HepG2 (cell line): ENCODE results near the gene CACNA1F. TPM values are rescaled to one million over a fixed set of nuclear protein-coding genes. Genes with fewer than 3 reads are reported as not detected.

Source experiments
- ATAC-seq: fragments of 200-7000 bp; cut with Tn5 transposase; 3 replicates; pipeline ENCODE4 v1.9.1; 2020; ENCODE audit warnings: mild to moderate bottlenecking, moderate library complexity
- BruUV-seq: library from RNA; stranded (reverse); fragments of 400-500 nt; replicated peaks from 2 replicates; lab custom pipeline; 2021; lab: Mats Ljungman, UMichigan
- CTCF ChIA-PET: fragments of 300-600 bp; formaldehyde crosslinking; extraction: SDS; loops from one replicate; lab custom pipeline; 2021; ENCODE audit warnings: low total read pairs, inconsistent platforms, low intra/inter-chr PET ratio; lab: Yijun Ruan, JAX
- POLR2A ChIA-PET: fragments of 350-600 bp; sonication (Branson Sonifier 250); formaldehyde crosslinking; loops from one replicate; lab custom pipeline; 2020; ENCODE audit warnings: antibody characterized with exemption, inconsistent platforms; lab: Yijun Ruan, JAX
- DNase-seq: peaks from one replicate; pipeline ENCODE4 v3.0.0-alpha.2; 2015; ENCODE audit warnings: low spot score
- FAIRE-seq: peaks from 3 replicates; lab custom pipeline; 2011; peaks lifted over from hg19 to GRCh38; lab: Jason Lieb, UNC
- H2AFZ ChIP-seq: one replicate; pipeline ENCODE4 v1.6.1; 2011; ENCODE audit warnings: low read length, inconsistent platforms
- H3K27ac ChIP-seq: fragments of 300-600 bp; 3 replicates; pipeline ENCODE4 v1.8.0; 2011; ENCODE audit warnings: mixed run types, mild to moderate bottlenecking, mixed read lengths, low read length, inconsistent platforms; ENCODE audit not compliant: insufficient read depth; ENCODE audit errors: extremely low read length
- H3K27me3 ChIP-seq, 2 experiments: fragments of 200-600 bp in 1 of 2; 2 replicates in 1 of 2; 3 replicates in 1 of 2; pipeline versions ENCODE4 v1.6.0 to v1.8.0; 2011; ENCODE audit warnings: low read length in 2 of 2, mild to moderate bottlenecking in 2 of 2, moderate library complexity in 2 of 2, inconsistent platforms in 1 of 2; ENCODE audit not compliant: insufficient read depth in 2 of 2, control insufficient read depth in 1 of 2
- H3K36me3 ChIP-seq, 2 experiments: fragments of 200-600 bp in 1 of 2; replicated peaks in 1 of 2; 2 replicates in 1 of 2; 3 replicates in 1 of 2; pipeline versions ENCODE4 v1.5.1 to v1.8.0; 2011; ENCODE audit warnings: low read length in 2 of 2, inconsistent platforms in 1 of 2; ENCODE audit not compliant: insufficient read depth in 2 of 2, control insufficient read depth in 1 of 2
- H3K4me1 ChIP-seq: 2 replicates; pipeline ENCODE4 v1.5.1; 2012; ENCODE audit warnings: low read length, inconsistent platforms; ENCODE audit not compliant: insufficient read depth
- H3K4me2 ChIP-seq: 2 replicates; pipeline ENCODE4 v1.6.0; 2011; ENCODE audit warnings: low read depth, low read length, inconsistent platforms
- H3K4me3 ChIP-seq, 3 experiments: fragments of 200-600 bp in 1 of 3; sonication (generic), shearing (Covaris generic) in 1 of 3; replicated peaks in 1 of 3; 2 replicates each; pipeline ENCODE4 v1.5.1; 2011 to 2016; ENCODE audit warnings: low read length in 3 of 3, inconsistent platforms in 2 of 3, low read depth in 2 of 3, mild to moderate bottlenecking in 2 of 3, control low read depth in 1 of 3, mixed read lengths in 1 of 3; ENCODE audit not compliant: insufficient read depth in 1 of 3
- H3K79me2 ChIP-seq: one replicate; pipeline ENCODE4 v1.6.1; 2011; ENCODE audit warnings: low read length, inconsistent platforms; ENCODE audit not compliant: insufficient read depth
- H3K9ac ChIP-seq: 2 replicates; pipeline ENCODE4 v1.6.0; 2011; ENCODE audit warnings: mild to moderate bottlenecking, low read depth, low read length, inconsistent platforms; ENCODE audit not compliant: insufficient read depth
- H3K9me3 ChIP-seq: 2 replicates; pipeline ENCODE4 v1.5.1; 2012; ENCODE audit warnings: mild to moderate bottlenecking, low read length
- H4K20me1 ChIP-seq: 2 replicates; pipeline ENCODE4 v1.6.0; 2011; ENCODE audit warnings: inconsistent platforms, mild to moderate bottlenecking, low read length, moderate library complexity; ENCODE audit not compliant: insufficient read depth
- ATF7 ChIP-seq, 2 experiments: fragments of 450-650 bp in 1 of 2; sonication (generic) in 1 of 2; formaldehyde crosslinking in 1 of 2; IDR thresholded peaks; 2 replicates each; pipeline versions ENCODE4 v1.4.0 to v1.6.1; 2016 to 2020; ENCODE audit warnings: antibody characterized with exemption in 1 of 2, mild to moderate bottlenecking in 1 of 2, missing genetic modification reagents in 1 of 2
- MAZ ChIP-seq, 2 experiments: sonication (generic) in 1 of 2; formaldehyde crosslinking in 1 of 2; IDR thresholded peaks; 2 replicates each; pipeline versions ENCODE4 v1.5.0 to v1.6.1; 2012 to 2020; ENCODE audit warnings: low read depth in 2 of 2, mild to moderate bottlenecking in 2 of 2, borderline replicate concordance in 1 of 2, improper control_type of control experiment in 1 of 2, low read length in 1 of 2, missing genetic modification reagents in 1 of 2, moderate library complexity in 1 of 2
- NCOA2 ChIP-seq: sonication (generic); formaldehyde crosslinking; IDR thresholded peaks from 2 replicates; pipeline ENCODE4 v1.8.0; 2022; ENCODE audit warnings: inconsistent platforms
- RARA ChIP-seq: IDR thresholded peaks from 2 replicates; pipeline ENCODE4 v1.6.1; 2016; ENCODE audit warnings: missing genetic modification reagents, missing compliant biosample characterization
- YEATS4 ChIP-seq: sonication (generic); formaldehyde crosslinking; IDR thresholded peaks from 2 replicates; pipeline ENCODE4 v1.4.0; 2020; ENCODE audit warnings: missing genetic modification reagents, borderline replicate concordance
- YY1 ChIP-seq: IDR thresholded peaks from 2 replicates; pipeline ENCODE4 v1.6.1; 2011; ENCODE audit warnings: low read length, low read depth, moderate library complexity, mild to moderate bottlenecking; ENCODE audit not compliant: insufficient read depth, insufficient replicate concordance
- ZFX ChIP-seq: sonication (generic); formaldehyde crosslinking; IDR thresholded peaks from 2 replicates; pipeline ENCODE4 v1.4.0; 2020; ENCODE audit warnings: mild to moderate bottlenecking, low read depth, missing genetic modification reagents, moderate library complexity
- ZNF235 ChIP-seq: sonication (generic); formaldehyde crosslinking; IDR thresholded peaks from 2 replicates; pipeline ENCODE4 v1.8.1; 2023; ENCODE audit warnings: mild to moderate bottlenecking, missing genetic modification reagents, borderline replicate concordance
- ZNF441 ChIP-seq: sonication (generic); formaldehyde crosslinking; IDR thresholded peaks from 2 replicates; pipeline ENCODE4 v1.7.0; 2021; ENCODE audit warnings: missing genetic modification reagents, borderline replicate concordance
- ZNF543 ChIP-seq: sonication (generic); formaldehyde crosslinking; IDR thresholded peaks from 2 replicates; pipeline ENCODE4 v1.4.0; 2020; ENCODE audit warnings: mild to moderate bottlenecking, missing genetic modification reagents
- ZNF558 ChIP-seq: sonication (generic); formaldehyde crosslinking; IDR thresholded peaks from 2 replicates; pipeline ENCODE4 v1.9.0; 2022; ENCODE audit warnings: mild to moderate bottlenecking, missing genetic modification reagents, borderline replicate concordance
- WGBS: methylation state at CpG from one replicate; pipeline ENCODE4 v1.1.6; 2017; ENCODE audit warnings: low lambda C conversion rate; 5-methylcytosine and 5-hydroxymethylcytosine counted together
- in situ Hi-C: cut with HindIII; loops from 2 replicates; pipeline ENCODE4 v1.10.0; 2017; ENCODE audit warnings: low pct_unique_long_range_greater_than_20kb; ENCODE audit not compliant: extremely low pct_ligation_motif_present
- intact Hi-C: fragments of 100-400 bp; cut with micrococcal nuclease; formaldehyde crosslinking; loops from one replicate; pipeline ENCODE4 v1.10.0; 2022; ENCODE audit not compliant: unreplicated experiment
- polyA plus RNA-seq, 8 experiments: library from polyadenylated mRNA; depleted of rRNA in 3 of 8; stranded (reverse) in 7 of 8; unstranded in 1 of 8; fragments of >200 nt; fragmentation: Illumina TruSeq in 4 of 8; extraction: Trizol in 4 of 8; gene quantifications; 2 replicates each; pipeline versions ENCODE4 v1.2.1 to v1.2.3, GENCODE V29; 2011 to 2016; ENCODE audit warnings: low read depth in 4 of 8, missing spikeins in 1 of 8, mixed read lengths in 1 of 8; ENCODE audit not compliant: insufficient read depth in 1 of 8
- total RNA-seq, 5 experiments: library from RNA; depleted of rRNA; stranded (reverse); fragments of >200 nt; fragmentation: Illumina TruSeq; extraction: Trizol; gene quantifications; 2 replicates each; pipeline ENCODE4 v1.2.3, GENCODE V29; 2016; ENCODE audit warnings: low read depth in 1 of 5
- TF ChIP-seq, protein P1 (sequence below): conservative IDR thresholded peaks from 2 replicates; pipeline ENCODE4 v1.6.1; 2018; ENCODE audit warnings: missing genetic modification reagents
- TF ChIP-seq, protein P2 (sequence below): sonication (generic); formaldehyde crosslinking; IDR thresholded peaks from 2 replicates; pipeline ENCODE4 v1.8.0; 2022; ENCODE audit warnings: low read depth, missing genetic modification reagents
- TF ChIP-seq, protein P3 (sequence below): sonication (generic); formaldehyde crosslinking; IDR thresholded peaks from 2 replicates; pipeline ENCODE4 v1.4.0; 2020; ENCODE audit warnings: low read depth, missing genetic modification reagents
- TF ChIP-seq, protein P4 (sequence below): sonication (generic); formaldehyde crosslinking; IDR thresholded peaks from 2 replicates; pipeline ENCODE4 v1.8.0; 2022; ENCODE audit warnings: missing genetic modification reagents, mild to moderate bottlenecking, borderline replicate concordance

Gene CACNA1F
- total and polyA plus RNA-seq, 2 of the 13 experiments (the other 11 are each of a cell fraction or from before 2014, with no cell fraction given) = 0.03 TPM; not detected in 1

DNA sequence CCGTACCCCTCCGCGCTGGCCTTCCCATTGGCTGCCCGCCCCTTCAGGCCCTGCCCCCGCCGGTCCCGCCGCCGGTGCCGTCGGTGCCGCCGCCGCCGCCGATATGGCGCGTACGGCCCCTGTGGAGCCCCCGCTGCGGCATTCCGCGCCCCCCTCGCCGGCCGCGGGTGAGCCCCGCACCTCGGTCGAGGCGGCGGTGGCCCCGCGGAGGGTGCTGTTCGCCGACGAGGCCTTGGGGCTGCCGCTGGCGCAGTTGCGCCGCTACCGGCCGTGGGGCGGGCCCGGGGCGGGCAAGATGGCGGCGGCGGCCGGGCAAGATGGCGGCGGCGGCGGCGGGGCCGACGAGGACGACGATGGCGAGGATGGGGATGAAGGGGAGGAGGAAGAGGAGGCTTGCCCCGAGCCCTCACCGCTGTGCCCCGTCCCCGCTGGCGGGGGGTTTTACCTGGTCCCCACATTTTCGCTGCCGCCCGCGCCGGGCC is 36.7 kb upstream of the CACNA1F start, which contains the start of gene PPP1R3F:
PPP1R3F (plus strand) TSS at position 27 of the 482 bp plus-strand sequence; CDS start at position 104, 77 bp downstream.
- intact Hi-C loops (loop anchor here (5.0 kb wide), 1 partner anchor 78 kb away; no protein-coding TSS in a partner anchor), in situ Hi-C loops (no loop called here)
- peak within 1 kb of the TSS; percentile 89 for H3K4me2 ChIP-seq
- ChIA-PET CTCF (no interaction called here), POLR2A (interaction anchor here (0.9 to 2.2 kb wide), 9 partner anchors 11 to 609 kb away, joined by 3 to 21 read pairs (median 5); partner anchors contain the start of gene CCDC22)
- H3K4me3 ChIP-seq = peak within 1 kb of the TSS; percentile 57 to 82 (median 71)
- ATAC-seq (no peak; the same call in 2 of the 3 replicates), FAIRE-seq (no peak), DNase-seq (no peak)
- 3% methylated on average over 12 of the region's 70 CpGs for WGBS
- H2AFZ ChIP-seq = peak within 1 kb of the TSS; percentile 42
- peaks cover 43% of the 10 kb centered on the region for H3K4me1 ChIP-seq
- H3K79me2 ChIP-seq = peaks cover 12% of the 10 kb centered on the region
- BruUV-seq = no TSS peak
- H3K27ac ChIP-seq = peak within 1 kb of the TSS; percentile 91
- H3K9me3 ChIP-seq = no peaks in the 10 kb centered on the region
- no peaks in the 10 kb centered on the region; a peak in 1 of 5 replicates for H3K27me3 ChIP-seq
- peak within 1 kb of the TSS; percentile 85 for H3K9ac ChIP-seq
- no peaks in the 10 kb centered on the region for H4K20me1 ChIP-seq
- no peaks in the 10 kb centered on the region for H3K36me3 ChIP-seq
- peak; percentile 11; the same call in 1 of the 2 replicates for TF ChIP-seq ZFX
- 0 out of 2 replicates have a peak, but pooled peaks have one; percentile 26 for TF ChIP-seq MAZ (IDR thresholded peaks at IDR 0.05; ENCODE audit: borderline replicate concordance, low read depth, low read length)
- no peak for TF ChIP-seq MAZ (CRISPR knock-in tag; IDR thresholded peaks at IDR 0.05; ENCODE audit: low read depth)
- 0 out of 2 replicates have a peak, but pooled peaks have one; percentile 0 for TF ChIP-seq RARA (CRISPR knock-in tag)
- peak; percentile 19; the same call in 1 of the 2 replicates for TF ChIP-seq YEATS4 (CRISPR knock-in tag)
- peak; percentile 97 for TF ChIP-seq YY1
- TF ChIP-seq, protein P1, sequence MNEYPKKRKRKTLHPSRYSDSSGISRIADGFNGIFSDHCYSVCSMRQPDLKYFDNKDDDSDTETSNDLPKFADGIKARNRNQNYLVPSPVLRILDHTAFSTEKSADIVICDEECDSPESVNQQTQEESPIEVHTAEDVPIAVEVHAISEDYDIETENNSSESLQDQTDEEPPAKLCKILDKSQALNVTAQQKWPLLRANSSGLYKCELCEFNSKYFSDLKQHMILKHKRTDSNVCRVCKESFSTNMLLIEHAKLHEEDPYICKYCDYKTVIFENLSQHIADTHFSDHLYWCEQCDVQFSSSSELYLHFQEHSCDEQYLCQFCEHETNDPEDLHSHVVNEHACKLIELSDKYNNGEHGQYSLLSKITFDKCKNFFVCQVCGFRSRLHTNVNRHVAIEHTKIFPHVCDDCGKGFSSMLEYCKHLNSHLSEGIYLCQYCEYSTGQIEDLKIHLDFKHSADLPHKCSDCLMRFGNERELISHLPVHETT (CRISPR knock-in tag) = no peak; the same call in 1 of the 2 replicates
- TF ChIP-seq, protein P2, sequence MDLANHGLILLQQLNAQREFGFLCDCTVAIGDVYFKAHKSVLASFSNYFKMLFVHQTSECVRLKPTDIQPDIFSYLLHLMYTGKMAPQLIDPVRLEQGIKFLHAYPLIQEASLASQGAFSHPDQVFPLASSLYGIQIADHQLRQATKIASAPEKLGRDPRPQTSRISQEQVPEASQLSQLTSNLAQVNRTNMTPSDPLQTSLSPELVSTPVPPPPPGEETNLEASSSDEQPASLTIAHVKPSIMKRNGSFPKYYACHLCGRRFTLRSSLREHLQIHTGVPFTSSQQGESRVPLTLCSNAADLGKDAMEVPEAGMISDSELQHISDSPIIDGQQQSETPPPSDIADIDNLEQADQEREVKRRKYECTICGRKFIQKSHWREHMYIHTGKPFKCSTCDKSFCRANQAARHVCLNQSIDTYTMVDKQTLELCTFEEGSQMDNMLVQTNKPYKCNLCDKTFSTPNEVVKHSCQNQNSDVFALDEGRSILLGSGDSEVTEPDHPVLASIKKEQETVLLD (CRISPR knock-in tag) = peak; percentile 98
- TF ChIP-seq ZNF235 (CRISPR knock-in tag) = no peak
- TF ChIP-seq, protein P3, sequence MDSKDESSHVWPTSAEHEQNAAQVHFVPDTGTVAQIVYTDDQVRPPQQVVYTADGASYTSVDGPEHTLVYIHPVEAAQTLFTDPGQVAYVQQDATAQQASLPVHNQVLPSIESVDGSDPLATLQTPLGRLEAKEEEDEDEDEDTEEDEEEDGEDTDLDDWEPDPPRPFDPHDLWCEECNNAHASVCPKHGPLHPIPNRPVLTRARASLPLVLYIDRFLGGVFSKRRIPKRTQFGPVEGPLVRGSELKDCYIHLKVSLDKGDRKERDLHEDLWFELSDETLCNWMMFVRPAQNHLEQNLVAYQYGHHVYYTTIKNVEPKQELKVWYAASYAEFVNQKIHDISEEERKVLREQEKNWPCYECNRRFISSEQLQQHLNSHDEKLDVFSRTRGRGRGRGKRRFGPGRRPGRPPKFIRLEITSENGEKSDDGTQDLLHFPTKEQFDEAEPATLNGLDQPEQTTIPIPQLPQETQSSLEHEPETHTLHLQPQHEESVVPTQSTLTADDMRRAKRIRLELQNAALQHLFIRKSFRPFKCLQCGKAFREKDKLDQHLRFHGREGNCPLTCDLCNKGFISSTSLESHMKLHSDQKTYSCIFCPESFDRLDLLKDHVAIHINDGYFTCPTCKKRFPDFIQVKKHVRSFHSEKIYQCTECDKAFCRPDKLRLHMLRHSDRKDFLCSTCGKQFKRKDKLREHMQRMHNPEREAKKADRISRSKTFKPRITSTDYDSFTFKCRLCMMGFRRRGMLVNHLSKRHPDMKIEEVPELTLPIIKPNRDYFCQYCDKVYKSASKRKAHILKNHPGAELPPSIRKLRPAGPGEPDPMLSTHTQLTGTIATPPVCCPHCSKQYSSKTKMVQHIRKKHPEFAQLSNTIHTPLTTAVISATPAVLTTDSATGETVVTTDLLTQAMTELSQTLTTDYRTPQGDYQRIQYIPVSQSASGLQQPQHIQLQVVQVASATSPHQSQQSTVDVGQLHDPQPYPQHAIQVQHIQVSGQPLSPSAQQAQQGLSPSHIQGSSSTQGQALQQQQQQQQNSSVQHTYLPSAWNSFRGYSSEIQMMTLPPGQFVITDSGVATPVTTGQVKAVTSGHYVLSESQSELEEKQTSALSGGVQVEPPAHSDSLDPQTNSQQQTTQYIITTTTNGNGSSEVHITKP = no peak
- TF ChIP-seq, protein P4, sequence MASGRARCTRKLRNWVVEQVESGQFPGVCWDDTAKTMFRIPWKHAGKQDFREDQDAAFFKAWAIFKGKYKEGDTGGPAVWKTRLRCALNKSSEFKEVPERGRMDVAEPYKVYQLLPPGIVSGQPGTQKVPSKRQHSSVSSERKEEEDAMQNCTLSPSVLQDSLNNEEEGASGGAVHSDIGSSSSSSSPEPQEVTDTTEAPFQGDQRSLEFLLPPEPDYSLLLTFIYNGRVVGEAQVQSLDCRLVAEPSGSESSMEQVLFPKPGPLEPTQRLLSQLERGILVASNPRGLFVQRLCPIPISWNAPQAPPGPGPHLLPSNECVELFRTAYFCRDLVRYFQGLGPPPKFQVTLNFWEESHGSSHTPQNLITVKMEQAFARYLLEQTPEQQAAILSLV (CRISPR knock-in tag) = no peak
- 0 out of 2 replicates have a peak, but pooled peaks have one; percentile 2 for TF ChIP-seq NCOA2 (CRISPR knock-in tag)
- TF ChIP-seq ZNF441 (CRISPR knock-in tag) = no peak
- TF ChIP-seq ZNF558 (CRISPR knock-in tag) = peak; percentile 30; the same call in 1 of the 2 replicates
- TF ChIP-seq ATF7 (IDR thresholded peaks at IDR 0.05) = no peak
- TF ChIP-seq ATF7 (CRISPR knock-in tag; IDR thresholded peaks at IDR 0.05) = no peak
- no peak for TF ChIP-seq ZNF543
